ENCODE results near the gene EIPR1.

EIPR1 gene

DNA sequence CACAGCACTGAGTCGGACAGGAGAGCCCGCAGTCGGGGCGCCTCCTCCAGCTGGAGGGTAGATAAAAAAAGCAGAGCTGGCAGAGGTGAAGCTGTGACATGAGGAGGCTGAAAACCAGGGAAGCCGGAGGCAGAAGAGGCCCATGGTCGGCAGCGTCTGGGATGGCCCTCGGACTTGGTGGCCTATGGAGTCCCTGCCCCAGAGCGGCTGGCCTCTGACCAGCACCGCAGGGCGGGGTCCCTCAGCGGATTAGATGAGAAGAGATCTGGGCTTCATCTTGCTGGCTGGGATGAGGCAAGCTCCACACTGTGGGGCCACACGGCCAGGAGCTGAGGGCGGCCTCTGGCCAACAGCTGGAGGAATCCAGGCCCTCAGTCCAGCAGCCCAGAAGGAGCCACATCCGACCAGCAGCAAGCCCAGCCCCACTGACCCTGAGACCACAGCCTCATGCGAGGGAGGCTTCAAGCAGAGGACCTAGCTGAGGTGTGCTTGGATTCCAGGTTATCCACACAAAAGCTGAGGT lies 174.1 kb downstream of the EIPR1 start:
- Histone ChIP-seq H2BK120ac (ENCODE audit: insufficient read depth, low read length, poor library complexity) (no peak overlapping the region), H3K36me3 (ENCODE audit: control insufficient read depth in 1 of 2, insufficient read depth in 2 of 2, low read length in 2 of 2) (peaks cover 0 to 4% of the 10 kb centered on the region in 2 experiments), H3K4ac (ENCODE audit: low read depth, low read length) (no peak overlapping the region), H3K27me3 (ENCODE audit: insufficient read depth, low read length) (no peaks in the 10 kb centered on the region), H3K4me1 (ENCODE audit: control insufficient read depth in 1 of 2, insufficient read depth in 2 of 2, low read length in 2 of 2) (peaks cover 0 to 3% of the 10 kb centered on the region in 2 experiments), H4K91ac (ENCODE audit: low read depth, low read length) (no peak overlapping the region), H3K79me1 (ENCODE audit: low read length) (no peaks in the 10 kb centered on the region), H2AFZ (ENCODE audit: insufficient read depth, low read length, poor library complexity) (no peak overlapping the region), H3K79me2 (ENCODE audit: control insufficient read depth, insufficient read depth, low read length, poor library complexity) (no peaks in the 10 kb centered on the region), H2AK5ac (ENCODE audit: low read length) (no peak overlapping the region), H3K4me3 (ENCODE audit: low read depth, low read length) (no peak overlapping the region), H2BK5ac (ENCODE audit: low read depth, low read length, poor library complexity) (no peak overlapping the region), H3K4me2 (ENCODE audit: low read length) (no peak overlapping the region), H3K18ac (ENCODE audit: low read length) (no peak overlapping the region), H3K9ac (ENCODE audit: low read length) (no peak overlapping the region), H2BK12ac (ENCODE audit: low read length) (no peak overlapping the region), H3K9me3 (ENCODE audit: insufficient read depth, low read depth, low read length) (peaks cover 8% of the 10 kb centered on the region), H3K14ac (ENCODE audit: low read length) (no peak overlapping the region), H4K12ac (ENCODE audit: low read depth, low read length) (no peak overlapping the region), H3K27ac (ENCODE audit: low read depth, low read length) (no peak overlapping the region), H3K23ac (ENCODE audit: low read length) (no peak overlapping the region), H4K8ac (ENCODE audit: low read depth, low read length) (no peak overlapping the region)
- DNase-seq: no peak
- no CpG with 5 or more reads among the region's 16 CpGs for WGBS (ENCODE audit: extremely low coverage, insufficient coverage, insufficient read length)

DNA sequence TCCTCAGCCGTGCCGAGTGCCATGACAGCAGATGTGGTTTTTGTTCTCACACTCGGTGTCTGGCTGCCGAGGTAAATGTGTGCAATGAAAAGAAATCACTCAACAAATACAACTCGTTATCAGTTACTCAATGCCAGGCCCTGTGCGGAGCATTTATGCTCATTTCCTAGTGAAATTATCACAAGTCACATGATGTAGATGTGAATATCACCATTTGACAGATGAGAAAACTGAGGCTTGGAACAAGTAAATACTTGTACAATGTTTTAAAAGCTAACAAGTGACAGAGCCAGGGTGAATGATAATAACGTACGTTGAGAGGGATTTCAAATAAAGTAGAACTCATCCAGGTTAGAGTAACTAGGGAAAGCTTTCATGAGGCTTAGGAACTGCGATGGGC lies 174.7 kb downstream of the EIPR1 start:
- no peak overlapping the region for H4K12ac ChIP-seq (ENCODE audit: low read depth, low read length)

DNA sequence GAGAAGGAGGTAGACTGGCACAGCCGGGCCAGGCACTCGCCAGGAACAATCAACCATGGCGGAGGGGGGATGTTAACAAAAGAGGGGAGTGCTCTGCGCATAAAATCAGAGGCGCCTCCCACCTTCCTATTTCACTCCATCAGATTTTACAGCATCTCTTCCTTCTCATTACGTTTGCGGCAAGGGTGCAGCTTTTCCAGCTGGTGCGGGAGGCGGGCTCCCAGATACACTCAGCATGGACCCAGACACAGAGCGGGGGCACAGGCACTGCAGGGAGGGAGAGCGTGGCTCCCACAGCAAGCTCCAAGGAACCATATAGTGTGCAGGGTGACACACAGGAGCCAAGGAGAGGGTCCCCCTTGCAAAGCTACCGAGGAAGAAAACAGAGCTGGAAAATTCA lies 176.3 kb downstream of the EIPR1 start:
- H3K36me3 ChIP-seq (ENCODE audit: control insufficient read depth in 1 of 2, insufficient read depth in 2 of 2, low read length in 2 of 2): peaks cover 2 to 3% of the 10 kb centered on the region in 2 experiments
- no peak overlapping the region for H3K9ac ChIP-seq (ENCODE audit: low read length)
- H2BK120ac ChIP-seq (ENCODE audit: insufficient read depth, low read length, poor library complexity): no peak overlapping the region
- no peak overlapping the region for H3K4ac ChIP-seq (ENCODE audit: low read depth, low read length)
- H4K8ac ChIP-seq (ENCODE audit: low read depth, low read length): no peak overlapping the region
- no peak overlapping the region for H2AFZ ChIP-seq (ENCODE audit: insufficient read depth, low read length, poor library complexity)
- H4K12ac ChIP-seq (ENCODE audit: low read depth, low read length): no peak overlapping the region
- H3K4me2 ChIP-seq (ENCODE audit: low read length): no peak overlapping the region
- H3K79me2 ChIP-seq (ENCODE audit: control insufficient read depth, insufficient read depth, low read length, poor library complexity): no peaks in the 10 kb centered on the region
- no peak overlapping the region for H3K23ac ChIP-seq (ENCODE audit: low read length)
- no peak overlapping the region for H3K4me3 ChIP-seq (ENCODE audit: low read depth, low read length)
- no peak overlapping the region for H3K27ac ChIP-seq (ENCODE audit: low read depth, low read length)
- H3K79me1 ChIP-seq (ENCODE audit: low read length): no peaks in the 10 kb centered on the region
- no peak overlapping the region for H3K14ac ChIP-seq (ENCODE audit: low read length)
- peaks cover 8% of the 10 kb centered on the region for H3K9me3 ChIP-seq (ENCODE audit: insufficient read depth, low read depth, low read length)
- no peak overlapping the region for H2BK5ac ChIP-seq (ENCODE audit: low read depth, low read length, poor library complexity)
- peaks cover 0 to 3% of the 10 kb centered on the region in 2 experiments for H3K4me1 ChIP-seq (ENCODE audit: control insufficient read depth in 1 of 2, insufficient read depth in 2 of 2, low read length in 2 of 2)
- H2AK5ac ChIP-seq (ENCODE audit: low read length): no peak overlapping the region
- no peaks in the 10 kb centered on the region for H3K27me3 ChIP-seq (ENCODE audit: insufficient read depth, low read length)
- no peak overlapping the region for H2BK12ac ChIP-seq (ENCODE audit: low read length)
- DNase-seq: no peak
- no peak overlapping the region for H4K91ac ChIP-seq (ENCODE audit: low read depth, low read length)
- WGBS (ENCODE audit: extremely low coverage, insufficient coverage, insufficient read length): no CpG with 5 or more reads among the region's 12 CpGs
- H3K18ac ChIP-seq (ENCODE audit: low read length): no peak overlapping the region

More for the DNA sequence above, 174.7 kb downstream of the EIPR1 start:
- H3K4me1 ChIP-seq (ENCODE audit: control insufficient read depth in 1 of 2, insufficient read depth in 2 of 2, low read length in 2 of 2): peaks cover 0 to 3% of the 10 kb centered on the region in 2 experiments
- H2BK120ac ChIP-seq (ENCODE audit: insufficient read depth, low read length, poor library complexity): no peak overlapping the region
- no peak overlapping the region for H3K9ac ChIP-seq (ENCODE audit: low read length)
- H2AK5ac ChIP-seq (ENCODE audit: low read length): no peak overlapping the region
- no peak overlapping the region for H3K4me3 ChIP-seq (ENCODE audit: low read depth, low read length)
- no peak overlapping the region for H4K91ac ChIP-seq (ENCODE audit: low read depth, low read length)
- H3K18ac ChIP-seq (ENCODE audit: low read length): no peak overlapping the region
- H3K4me2 ChIP-seq (ENCODE audit: low read length): no peak overlapping the region
- H3K4ac ChIP-seq (ENCODE audit: low read depth, low read length): no peak overlapping the region
- no peak overlapping the region for H3K27ac ChIP-seq (ENCODE audit: low read depth, low read length)
- no peaks in the 10 kb centered on the region for H3K79me2 ChIP-seq (ENCODE audit: control insufficient read depth, insufficient read depth, low read length, poor library complexity)
- no peak overlapping the region for H3K23ac ChIP-seq (ENCODE audit: low read length)
- no peaks in the 10 kb centered on the region for H3K27me3 ChIP-seq (ENCODE audit: insufficient read depth, low read length)
- WGBS (ENCODE audit: extremely low coverage, insufficient coverage, insufficient read length): no CpG with 5 or more reads among the region's 9 CpGs
- H2BK12ac ChIP-seq (ENCODE audit: low read length): no peak overlapping the region
- H3K36me3 ChIP-seq (ENCODE audit: control insufficient read depth in 1 of 2, insufficient read depth in 2 of 2, low read length in 2 of 2): peaks cover 0 to 2% of the 10 kb centered on the region in 2 experiments
- H2BK5ac ChIP-seq (ENCODE audit: low read depth, low read length, poor library complexity): no peak overlapping the region
- H3K79me1 ChIP-seq (ENCODE audit: low read length): no peaks in the 10 kb centered on the region
- H2AFZ ChIP-seq (ENCODE audit: insufficient read depth, low read length, poor library complexity): no peak overlapping the region
- H3K9me3 ChIP-seq (ENCODE audit: insufficient read depth, low read depth, low read length): peaks cover 8% of the 10 kb centered on the region
- H4K8ac ChIP-seq (ENCODE audit: low read depth, low read length): no peak overlapping the region
- H3K14ac ChIP-seq (ENCODE audit: low read length): no peak overlapping the region
- DNase-seq: no peak

- H3K18ac ChIP-seq (ENCODE audit: low read length): no peak overlapping the region
Measured at GRCh38 chr2:3200420-3200939, 177.1 kb downstream of the EIPR1 start.

More at GRCh38 chr2:3200420-3200939, 177.1 kb downstream of the EIPR1 start:
- no peaks in the 10 kb centered on the region for H3K27me3 ChIP-seq (ENCODE audit: insufficient read depth, low read length)
- no peak overlapping the region for H4K8ac ChIP-seq (ENCODE audit: low read depth, low read length)
- no peaks in the 10 kb centered on the region for H3K79me1 ChIP-seq (ENCODE audit: low read length)
- H3K4ac ChIP-seq (ENCODE audit: low read depth, low read length): no peak overlapping the region
- H3K4me3 ChIP-seq (ENCODE audit: low read depth, low read length): no peak overlapping the region
- no peak overlapping the region for H3K23ac ChIP-seq (ENCODE audit: low read length)
- H2BK5ac ChIP-seq (ENCODE audit: low read depth, low read length, poor library complexity): no peak overlapping the region
- no peak overlapping the region for H3K4me2 ChIP-seq (ENCODE audit: low read length)
- H3K9ac ChIP-seq (ENCODE audit: low read length): no peak overlapping the region
- H3K9me3 ChIP-seq (ENCODE audit: insufficient read depth, low read depth, low read length): peaks cover 8% of the 10 kb centered on the region
- peaks cover 2 to 3% of the 10 kb centered on the region in 2 experiments for H3K36me3 ChIP-seq (ENCODE audit: control insufficient read depth in 1 of 2, insufficient read depth in 2 of 2, low read length in 2 of 2)
- H3K4me1 ChIP-seq (ENCODE audit: control insufficient read depth in 1 of 2, insufficient read depth in 2 of 2, low read length in 2 of 2): peaks cover 0 to 3% of the 10 kb centered on the region in 2 experiments
- WGBS (ENCODE audit: extremely low coverage, insufficient coverage, insufficient read length): no CpG with 5 or more reads among the region's 14 CpGs
- H2BK12ac ChIP-seq (ENCODE audit: low read length): no peak overlapping the region
- H3K27ac ChIP-seq (ENCODE audit: low read depth, low read length): no peak overlapping the region
- H3K79me2 ChIP-seq (ENCODE audit: control insufficient read depth, insufficient read depth, low read length, poor library complexity): no peaks in the 10 kb centered on the region
- H2AK5ac ChIP-seq (ENCODE audit: low read length): no peak overlapping the region
- no peak overlapping the region for H2BK120ac ChIP-seq (ENCODE audit: insufficient read depth, low read length, poor library complexity)
- H4K91ac ChIP-seq (ENCODE audit: low read depth, low read length): no peak overlapping the region
- DNase-seq: no peak
- H2AFZ ChIP-seq (ENCODE audit: insufficient read depth, low read length, poor library complexity): no peak overlapping the region
- H4K12ac ChIP-seq (ENCODE audit: low read depth, low read length): no peak overlapping the region
- H3K14ac ChIP-seq (ENCODE audit: low read length): no peak overlapping the region
